ENCODE results near the gene CLIP2. TPM values are rescaled to one million over a fixed set of nuclear protein-coding genes. Genes with fewer than 3 reads are reported as not detected.

The CLIP2 gene
- total RNA-seq, 4 donors from 2014 or later = 84.5 to 157 (median 111) TPM

DNA sequence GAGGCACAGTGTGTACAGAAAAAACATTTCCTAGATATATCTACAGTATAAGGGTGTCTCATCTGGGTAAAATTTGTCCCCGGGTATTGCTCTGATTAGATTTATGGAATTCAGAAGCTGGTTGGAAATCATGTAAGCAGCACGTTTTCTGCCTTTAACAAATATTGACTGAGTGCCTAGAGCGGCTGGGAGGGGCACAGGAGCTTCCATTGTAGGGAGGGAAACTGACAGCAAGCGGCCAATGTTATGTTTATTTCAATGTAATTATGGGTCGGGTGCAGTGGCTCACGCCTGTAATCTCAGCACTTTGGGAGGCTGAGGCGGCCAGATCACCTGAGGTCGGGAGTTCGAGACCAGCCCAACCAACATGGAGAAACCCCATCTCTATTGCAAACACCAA lies 30.6 kb upstream of the CLIP2 start:
- Histone ChIP-seq H3K4me1 (peaks cover 6 to 22% (median 10%) of the 10 kb centered on the region in 4 donors), H3K9me3 (no peaks in the 10 kb centered on the region), H3K27me3 (no peaks in the 10 kb centered on the region), H3K4me3 (no peak overlapping the region), H3K36me3 (no peaks in the 10 kb centered on the region), H3K27ac (peak overlapping the region in 1 of 4 donors; percentile 9)
- TF ChIP-seq, protein P1, sequence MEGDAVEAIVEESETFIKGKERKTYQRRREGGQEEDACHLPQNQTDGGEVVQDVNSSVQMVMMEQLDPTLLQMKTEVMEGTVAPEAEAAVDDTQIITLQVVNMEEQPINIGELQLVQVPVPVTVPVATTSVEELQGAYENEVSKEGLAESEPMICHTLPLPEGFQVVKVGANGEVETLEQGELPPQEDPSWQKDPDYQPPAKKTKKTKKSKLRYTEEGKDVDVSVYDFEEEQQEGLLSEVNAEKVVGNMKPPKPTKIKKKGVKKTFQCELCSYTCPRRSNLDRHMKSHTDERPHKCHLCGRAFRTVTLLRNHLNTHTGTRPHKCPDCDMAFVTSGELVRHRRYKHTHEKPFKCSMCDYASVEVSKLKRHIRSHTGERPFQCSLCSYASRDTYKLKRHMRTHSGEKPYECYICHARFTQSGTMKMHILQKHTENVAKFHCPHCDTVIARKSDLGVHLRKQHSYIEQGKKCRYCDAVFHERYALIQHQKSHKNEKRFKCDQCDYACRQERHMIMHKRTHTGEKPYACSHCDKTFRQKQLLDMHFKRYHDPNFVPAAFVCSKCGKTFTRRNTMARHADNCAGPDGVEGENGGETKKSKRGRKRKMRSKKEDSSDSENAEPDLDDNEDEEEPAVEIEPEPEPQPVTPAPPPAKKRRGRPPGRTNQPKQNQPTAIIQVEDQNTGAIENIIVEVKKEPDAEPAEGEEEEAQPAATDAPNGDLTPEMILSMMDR (IDR thresholded peaks at IDR 0.05) = no peak
- TF ChIP-seq EP300 (IDR thresholded peaks at IDR 0.05; ENCODE audit: low read depth) = no peak
- no peak for DNase-seq
- in situ Hi-C loops (cut with MboI; ENCODE audit: low pct_ligation_motif_present in 1 of 4, low pct_unique_long_range_greater_than_20kb in 1 of 4, low sequenced_read_pairs in 3 of 4) = no loop called here
- 37 to 67% methylated on average over 1 to 9 of the region's 9 CpGs for WGBS, 2 donors (ENCODE audit: low coverage in 1 of 2)
- intact Hi-C loops (cut with DNase I; ENCODE audit: low total_unique reads) = no loop called here

DNA sequence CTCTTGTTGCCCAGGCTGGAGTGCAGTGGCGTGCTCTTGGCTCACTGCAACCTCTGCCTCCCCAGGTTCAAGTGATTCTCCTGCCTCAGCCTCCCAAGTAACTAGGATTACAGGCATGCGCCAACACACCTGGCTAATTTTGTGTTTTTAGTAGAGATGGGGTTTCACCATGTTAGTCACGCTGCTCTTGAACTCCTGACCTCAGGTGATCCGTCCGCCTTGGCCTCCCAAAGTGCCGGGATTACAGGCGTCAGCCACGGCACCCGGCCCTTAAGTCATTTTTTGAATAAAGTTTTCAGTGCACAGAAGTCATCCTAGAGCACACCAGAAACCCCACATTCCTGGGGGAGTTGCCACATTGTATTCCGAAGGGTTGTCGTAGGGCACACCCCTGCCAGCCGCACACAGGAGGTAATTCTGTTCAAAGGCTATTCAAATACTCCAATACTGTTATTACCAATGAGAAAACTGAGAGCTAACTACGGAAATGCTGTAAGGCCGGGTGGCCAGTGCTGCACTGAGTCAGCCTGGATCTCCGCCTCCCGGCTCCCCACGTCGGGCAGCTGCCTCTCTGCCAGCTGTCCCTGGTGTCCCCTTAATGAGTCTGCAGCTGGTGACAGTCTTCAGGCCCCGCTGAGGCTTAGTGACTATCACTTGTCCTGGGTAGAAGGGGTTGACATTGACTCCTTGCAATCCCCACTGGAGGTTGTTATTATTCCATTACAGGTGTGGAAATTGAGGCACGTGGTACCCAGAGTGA lies 26.4 kb upstream of the CLIP2 start:
- Histone ChIP-seq H3K4me3 (no peak overlapping the region), H3K27me3 (no peaks in the 10 kb centered on the region), H3K36me3 (no peaks in the 10 kb centered on the region), H3K4me1 (peaks cover 0 to 3% (median 0%) of the 10 kb centered on the region in 4 donors), H3K27ac (no peak overlapping the region), H3K9me3 (no peaks in the 10 kb centered on the region)
- no peak for DNase-seq
- intact Hi-C loops (cut with DNase I; ENCODE audit: low total_unique reads) (no loop called here), in situ Hi-C loops (cut with MboI; ENCODE audit: low pct_ligation_motif_present in 1 of 4, low pct_unique_long_range_greater_than_20kb in 1 of 4, low sequenced_read_pairs in 3 of 4) (no loop called here)
- TF ChIP-seq, protein P1 (IDR thresholded peaks at IDR 0.05) = no peak
- no peak for TF ChIP-seq POLR2A (IDR thresholded peaks at IDR 0.05)
- no peak for TF ChIP-seq POLR2AphosphoS5 (IDR thresholded peaks at IDR 0.05)
- TF ChIP-seq EP300 (IDR thresholded peaks at IDR 0.05; ENCODE audit: low read depth) = no peak
- 80 to 89% methylated on average over 1 to 20 of the region's 20 CpGs for WGBS, 2 donors (ENCODE audit: low coverage in 1 of 2)

DNA sequence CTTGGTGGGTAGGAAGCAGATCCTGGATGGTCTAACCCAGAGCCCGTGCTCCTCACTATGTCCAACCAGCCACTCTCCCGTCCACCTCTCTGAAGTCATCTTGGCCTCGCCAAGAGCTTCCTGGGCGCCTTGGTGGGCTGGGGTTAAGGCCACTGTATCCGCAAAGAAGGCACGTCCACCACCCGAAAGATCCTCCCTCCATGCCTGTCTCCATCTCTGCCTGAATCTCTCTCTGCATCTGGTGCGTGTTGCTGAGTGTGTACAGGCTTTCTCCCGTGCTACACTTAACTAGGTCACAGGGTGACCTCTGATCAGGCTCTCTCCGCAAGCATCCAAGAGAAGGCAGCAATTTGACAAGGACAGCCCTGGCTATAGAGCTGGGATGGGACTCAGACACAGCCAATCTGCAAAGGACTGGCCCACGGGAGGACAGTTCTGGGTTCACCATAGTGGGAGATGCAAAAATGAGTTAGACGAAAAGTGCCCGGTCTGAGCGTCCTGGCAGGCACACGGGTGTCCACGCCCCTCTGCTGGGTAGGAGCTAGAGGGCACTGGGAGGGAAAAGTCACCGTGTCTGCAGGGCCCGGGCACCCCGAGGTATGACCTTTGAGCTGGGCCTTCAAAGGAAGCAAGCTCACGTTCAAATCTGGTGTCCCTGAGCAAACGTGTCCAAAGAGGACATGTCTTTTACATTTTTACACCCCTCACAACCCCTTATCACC lies 25.6 kb upstream of the CLIP2 start:
- Histone ChIP-seq H3K9me3 (no peaks in the 10 kb centered on the region), H3K27ac (no peak overlapping the region), H3K27me3 (no peaks in the 10 kb centered on the region), H3K4me1 (peaks cover 0 to 3% (median 0%) of the 10 kb centered on the region in 4 donors), H3K4me3 (no peak overlapping the region), H3K36me3 (no peaks in the 10 kb centered on the region)
- in situ Hi-C loops (cut with MboI; ENCODE audit: low pct_ligation_motif_present in 1 of 4, low pct_unique_long_range_greater_than_20kb in 1 of 4, low sequenced_read_pairs in 3 of 4) = no loop called here
- TF ChIP-seq EP300 (IDR thresholded peaks at IDR 0.05; ENCODE audit: low read depth) (no peak), POLR2A (IDR thresholded peaks at IDR 0.05) (no peak)
- TF ChIP-seq, protein P1 (IDR thresholded peaks at IDR 0.05) = no peak
- intact Hi-C loops (cut with DNase I; ENCODE audit: low total_unique reads) = no loop called here
- DNase-seq = no peak
- WGBS, 2 donors (ENCODE audit: low coverage in 1 of 2) = 68% methylated on average over 21 of the region's 21 CpGs; no CpG with 5 or more reads in 1 of the 2 donors

DNA sequence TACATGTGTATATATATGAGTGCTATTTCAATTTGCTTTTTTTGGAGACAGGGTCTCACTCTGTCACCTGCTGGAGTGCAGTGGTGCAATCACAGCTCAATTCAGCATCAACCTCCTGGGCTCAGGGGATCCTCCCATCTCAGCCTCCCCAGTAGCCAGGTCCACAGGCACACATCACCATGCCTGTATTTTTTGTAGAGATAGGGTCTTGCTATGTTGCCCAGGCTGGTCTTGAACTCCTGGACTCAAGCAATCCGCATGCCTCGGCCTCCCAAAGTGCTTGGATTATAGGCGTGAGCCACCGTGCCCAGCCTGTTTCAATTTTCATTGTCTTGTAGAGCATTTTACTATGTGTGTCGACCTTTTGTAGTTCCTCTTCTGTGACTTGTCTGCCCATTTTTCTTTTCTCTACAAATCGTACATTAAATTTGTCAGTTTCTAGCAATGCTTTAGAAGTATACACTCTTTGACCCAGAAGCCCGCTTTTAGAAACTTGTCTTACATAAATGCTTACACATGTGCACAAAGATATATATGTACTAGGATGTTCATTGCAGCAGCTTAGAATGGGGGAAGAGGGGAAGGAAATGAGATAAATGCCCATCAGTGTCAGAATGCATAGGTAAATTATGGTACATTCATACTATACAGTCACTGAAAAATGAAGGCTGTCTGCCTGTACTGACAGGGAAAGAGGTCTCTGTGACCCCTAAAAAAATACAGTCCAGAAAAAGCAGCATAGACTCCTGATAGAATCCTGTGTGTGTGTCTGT lies 22.8 kb upstream of the CLIP2 start:
- DNase-seq = no peak
- intact Hi-C loops (cut with DNase I; ENCODE audit: low total_unique reads) = no loop called here
- 58 to 82% methylated on average over 3 to 7 of the region's 7 CpGs for WGBS, 2 donors (ENCODE audit: low coverage in 1 of 2)

More for the DNA sequence above, 22.8 kb upstream of the CLIP2 start:
- Histone ChIP-seq H3K27ac (no peak overlapping the region), H3K36me3 (no peaks in the 10 kb centered on the region), H3K4me1 (peaks cover 2 to 20% (median 8%) of the 10 kb centered on the region in 4 donors), H3K9me3 (no peaks in the 10 kb centered on the region), H3K4me3 (no peak overlapping the region), H3K27me3 (no peaks in the 10 kb centered on the region)
- TF ChIP-seq POLR2A (IDR thresholded peaks at IDR 0.05) (no peak), EP300 (IDR thresholded peaks at IDR 0.05; ENCODE audit: low read depth) (no peak), POLR2AphosphoS5 (IDR thresholded peaks at IDR 0.05) (no peak)
- TF ChIP-seq, protein P1 (IDR thresholded peaks at IDR 0.05) = no peak
- in situ Hi-C loops (cut with MboI; ENCODE audit: low pct_ligation_motif_present in 1 of 4, low pct_unique_long_range_greater_than_20kb in 1 of 4, low sequenced_read_pairs in 3 of 4) = no loop called here

Measured in transverse colon (tissue), 4 donors.